Fibroblast of mammary gland (primary cell): Measurements from ENCODE around the gene PSMD12.
"Not testable (repeated sequence)": the region's sequence is repeated elsewhere in the genome, so short reads cannot be mapped to it uniquely, and the experiment has no call there.

Experiments
- DNase-seq: peaks from one replicate; pipeline ENCODE4 v3.0.0-alpha.2; 2010; ENCODE audit warnings: low read depth
- H3K4me3 ChIP-seq: 2 replicates; pipeline ENCODE4 v1.5.1; 2011; ENCODE audit warnings: low read depth, mild to moderate bottlenecking, low read length, moderate library complexity; ENCODE audit not compliant: control insufficient read depth
- CTCF ChIP-seq: conservative IDR thresholded peaks from 2 replicates; pipeline ENCODE4 v1.5.1; 2011; ENCODE audit warnings: low read depth, low read length, inconsistent platforms; ENCODE audit not compliant: control insufficient read depth, insufficient read depth

PSMD12 gene

GRCh38 chr17:67336859-67337258 is 29.5 kb downstream of the PSMD12 start:
- no peak for TF ChIP-seq CTCF
- no peak for DNase-seq
- H3K4me3 ChIP-seq = no peak overlapping the region

GRCh38 chr17:67335245-67335835 is 31.0 kb downstream of the PSMD12 start:
- no peak for TF ChIP-seq CTCF
- DNase-seq = no peak
- no peak overlapping the region for H3K4me3 ChIP-seq

GRCh38 chr17:67332162-67332508 is 34.2 kb downstream of the PSMD12 start:
- DNase-seq = not testable (repeated sequence)

GRCh38 chr17:67331381-67332161 is 34.8 kb downstream of the PSMD12 start:
- not testable (repeated sequence) for H3K4me3 ChIP-seq, DNase-seq

More at GRCh38 chr17:67332162-67332508, 34.2 kb downstream of the PSMD12 start:
- not testable (repeated sequence) for H3K4me3 ChIP-seq

GRCh38 chr17:67328026-67328425 is 38.4 kb downstream of the PSMD12 start:
- no peak for TF ChIP-seq CTCF
- no peak for DNase-seq
- no peak overlapping the region for H3K4me3 ChIP-seq

GRCh38 chr17:67326959-67327745 is 39.2 kb downstream of the PSMD12 start:
- DNase-seq, H3K4me3 ChIP-seq: not testable (repeated sequence)

- no peak for DNase-seq
- H3K4me3 ChIP-seq = no peak overlapping the region
- TF ChIP-seq CTCF = no peak
These were observed 39.9 kb downstream of the PSMD12 start for GRCh38 chr17:67326440-67326839.

- no peak for TF ChIP-seq CTCF
- H3K4me3 ChIP-seq = no peak overlapping the region
- DNase-seq = no peak
These were observed 42.0 kb downstream of the PSMD12 start for GRCh38 chr17:67324330-67324729.
